Sigmoid colon (tissue), 4 donors: ENCODE measurements around the gene ACSM6.

Experiments
- EP300 ChIP-seq, 4 donors: sonication (generic); formaldehyde crosslinking; IDR thresholded peaks; one replicate each; pipeline ENCODE4 v1.6.1; 2017; ENCODE audit warnings: antibody characterized with exemption in 4 of 4
- POLR2A ChIP-seq, 2 donors: fragments of 450-650 bp; IDR thresholded peaks; one replicate each; pipeline ENCODE4 v1.6.1; 2016; ENCODE audit warnings: antibody characterized with exemption in 2 of 2, mild to moderate bottlenecking in 2 of 2, moderate library complexity in 2 of 2
- POLR2AphosphoS5 ChIP-seq, 4 donors: sonication (generic); formaldehyde crosslinking; IDR thresholded peaks; one replicate each; pipeline ENCODE4 v1.6.1; 2017; ENCODE audit warnings: antibody characterized with exemption in 4 of 4
- TF ChIP-seq, protein P1 (sequence below), 4 experiments: fragments of 450-650 bp in 3 of 4; fragments of 200-600 bp in 1 of 4; IDR thresholded peaks; one replicate each; pipeline ENCODE4 v1.5.1; 2016 to 2019; ENCODE audit warnings: antibody characterized with exemption in 4 of 4, mild to moderate bottlenecking in 3 of 4, moderate library complexity in 2 of 4

DNA sequence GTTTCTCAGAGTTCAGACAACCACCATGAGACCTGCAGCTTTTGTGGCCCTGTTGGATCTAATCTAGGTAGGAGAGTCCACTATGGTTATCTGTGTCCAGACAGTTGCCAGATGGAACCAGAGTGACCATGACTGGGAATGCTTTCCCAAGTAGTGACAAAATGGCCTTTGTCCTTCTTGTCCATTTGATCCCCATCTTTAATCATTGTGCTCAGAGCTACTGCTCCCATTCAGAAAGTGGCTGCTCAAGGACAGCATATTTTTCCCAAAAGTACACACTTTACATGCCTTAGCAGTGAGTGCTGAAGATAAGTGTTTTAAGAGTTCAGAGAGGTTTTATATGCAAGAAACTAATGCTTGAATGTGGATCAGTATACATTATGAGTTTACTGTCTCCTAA is 5.4 kb upstream of the ACSM6 start:
- TF ChIP-seq, protein P1, sequence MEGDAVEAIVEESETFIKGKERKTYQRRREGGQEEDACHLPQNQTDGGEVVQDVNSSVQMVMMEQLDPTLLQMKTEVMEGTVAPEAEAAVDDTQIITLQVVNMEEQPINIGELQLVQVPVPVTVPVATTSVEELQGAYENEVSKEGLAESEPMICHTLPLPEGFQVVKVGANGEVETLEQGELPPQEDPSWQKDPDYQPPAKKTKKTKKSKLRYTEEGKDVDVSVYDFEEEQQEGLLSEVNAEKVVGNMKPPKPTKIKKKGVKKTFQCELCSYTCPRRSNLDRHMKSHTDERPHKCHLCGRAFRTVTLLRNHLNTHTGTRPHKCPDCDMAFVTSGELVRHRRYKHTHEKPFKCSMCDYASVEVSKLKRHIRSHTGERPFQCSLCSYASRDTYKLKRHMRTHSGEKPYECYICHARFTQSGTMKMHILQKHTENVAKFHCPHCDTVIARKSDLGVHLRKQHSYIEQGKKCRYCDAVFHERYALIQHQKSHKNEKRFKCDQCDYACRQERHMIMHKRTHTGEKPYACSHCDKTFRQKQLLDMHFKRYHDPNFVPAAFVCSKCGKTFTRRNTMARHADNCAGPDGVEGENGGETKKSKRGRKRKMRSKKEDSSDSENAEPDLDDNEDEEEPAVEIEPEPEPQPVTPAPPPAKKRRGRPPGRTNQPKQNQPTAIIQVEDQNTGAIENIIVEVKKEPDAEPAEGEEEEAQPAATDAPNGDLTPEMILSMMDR (IDR thresholded peaks at IDR 0.05) = no peak
- no peak for TF ChIP-seq POLR2AphosphoS5 (IDR thresholded peaks at IDR 0.05)
- TF ChIP-seq EP300 (IDR thresholded peaks at IDR 0.05) = no peak
- TF ChIP-seq POLR2A (IDR thresholded peaks at IDR 0.05) = no peak
